ENCODE results near the gene SLC27A1. TPM values are rescaled to one million over a fixed set of nuclear protein-coding genes. Genes with fewer than 3 reads are reported as not detected.
"Not testable (repeated sequence)": the region's sequence is repeated elsewhere in the genome, so short reads cannot be mapped to it uniquely, and the experiment has no call there.

SLC27A1 gene
- total RNA-seq, 6 experiments from 2014 or later = 11.5 to 14.9 (median 13.6) TPM

DNA sequence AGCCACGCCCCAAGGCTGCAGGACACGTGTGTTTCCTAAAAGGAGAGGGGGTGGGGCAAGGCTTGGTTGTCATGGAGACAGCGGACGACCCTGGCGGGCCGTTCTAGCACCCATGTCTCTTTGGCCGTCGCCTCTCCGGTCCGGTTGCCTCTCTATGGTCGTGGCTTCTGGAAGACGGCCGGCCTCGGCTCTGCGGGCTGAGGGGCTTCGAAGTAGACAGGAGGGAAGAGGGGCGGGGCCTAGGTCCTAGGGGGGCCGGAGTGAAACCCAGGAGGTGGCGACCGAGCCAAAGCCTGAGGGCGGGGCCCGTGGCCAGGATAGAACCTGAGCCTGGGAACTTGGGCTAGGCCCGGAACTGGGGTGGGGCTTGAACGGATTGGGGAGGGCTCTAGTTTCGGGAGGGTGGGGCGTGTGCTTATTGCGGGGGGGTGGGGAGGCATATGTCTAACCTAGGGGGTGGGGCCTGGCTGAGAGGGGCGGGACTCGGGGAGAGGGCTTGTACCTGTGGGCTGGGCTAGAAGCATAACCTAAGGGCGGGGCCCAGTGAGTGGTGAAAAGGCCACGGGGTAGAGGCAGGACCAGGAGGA, 750 bp upstream of the SLC27A1 start:
- Mint-ChIP-seq H3K9me3 (no peaks in the 10 kb centered on the region), H3K4me1 (ENCODE audit: low read depth) (peaks cover 44% of the 10 kb centered on the region), H3K4me3 (peak overlapping the region; percentile 97), H3K27me3 (ENCODE audit: insufficient read depth) (no peaks in the 10 kb centered on the region; the same call in 1 of the 2 replicates), H3K36me3 (ENCODE audit: low read depth) (no peaks in the 10 kb centered on the region), H3K27ac (peak overlapping the region; percentile 93)
- TF ChIP-seq, protein P1, sequence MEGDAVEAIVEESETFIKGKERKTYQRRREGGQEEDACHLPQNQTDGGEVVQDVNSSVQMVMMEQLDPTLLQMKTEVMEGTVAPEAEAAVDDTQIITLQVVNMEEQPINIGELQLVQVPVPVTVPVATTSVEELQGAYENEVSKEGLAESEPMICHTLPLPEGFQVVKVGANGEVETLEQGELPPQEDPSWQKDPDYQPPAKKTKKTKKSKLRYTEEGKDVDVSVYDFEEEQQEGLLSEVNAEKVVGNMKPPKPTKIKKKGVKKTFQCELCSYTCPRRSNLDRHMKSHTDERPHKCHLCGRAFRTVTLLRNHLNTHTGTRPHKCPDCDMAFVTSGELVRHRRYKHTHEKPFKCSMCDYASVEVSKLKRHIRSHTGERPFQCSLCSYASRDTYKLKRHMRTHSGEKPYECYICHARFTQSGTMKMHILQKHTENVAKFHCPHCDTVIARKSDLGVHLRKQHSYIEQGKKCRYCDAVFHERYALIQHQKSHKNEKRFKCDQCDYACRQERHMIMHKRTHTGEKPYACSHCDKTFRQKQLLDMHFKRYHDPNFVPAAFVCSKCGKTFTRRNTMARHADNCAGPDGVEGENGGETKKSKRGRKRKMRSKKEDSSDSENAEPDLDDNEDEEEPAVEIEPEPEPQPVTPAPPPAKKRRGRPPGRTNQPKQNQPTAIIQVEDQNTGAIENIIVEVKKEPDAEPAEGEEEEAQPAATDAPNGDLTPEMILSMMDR (IDR thresholded peaks at IDR 0.05) = no peak
- peak; percentile 89 for DNase-seq

DNA sequence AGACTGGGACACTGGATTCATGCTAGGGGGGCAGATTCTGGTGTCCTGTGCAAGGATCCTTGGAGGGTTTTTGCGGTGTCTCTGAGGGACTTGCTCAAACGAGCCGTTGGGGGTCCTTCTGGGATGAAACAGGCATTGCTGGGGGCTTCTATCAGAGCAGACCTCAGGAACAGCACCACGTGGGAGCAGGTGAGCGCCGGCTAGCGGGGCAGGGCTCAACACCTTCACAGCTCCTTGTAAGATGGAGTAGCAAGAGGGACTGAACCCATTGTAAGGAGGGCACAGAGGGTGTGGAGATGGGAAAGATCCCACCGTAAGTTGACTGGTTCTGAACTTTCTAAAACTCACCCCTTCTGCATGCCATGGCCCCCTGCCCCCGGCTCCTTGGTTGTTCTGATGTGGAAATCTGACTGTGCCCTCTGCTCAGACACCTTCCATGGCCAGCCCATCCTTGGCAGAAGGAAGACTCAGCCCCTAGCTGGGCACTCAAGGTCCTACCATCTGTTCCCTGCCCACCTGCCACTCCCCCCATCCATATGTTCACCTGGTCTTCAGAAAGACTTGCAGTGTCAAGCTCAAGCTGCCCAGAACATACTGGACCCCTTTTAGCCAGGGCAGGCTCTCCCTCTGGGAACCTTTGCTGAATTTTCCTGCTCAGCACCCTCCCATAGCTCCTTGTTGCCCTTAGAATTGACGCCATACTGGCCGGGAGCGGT, 1.2 kb downstream of the SLC27A1 start:
- H3K36me3 Mint-ChIP-seq (ENCODE audit: low read depth) = no peaks in the 10 kb centered on the region
- peaks cover 48% of the 10 kb centered on the region for H3K4me1 Mint-ChIP-seq (ENCODE audit: low read depth)
- TF ChIP-seq, protein P1 (IDR thresholded peaks at IDR 0.05) = no peak
- no peaks in the 10 kb centered on the region for H3K9me3 Mint-ChIP-seq
- no peak overlapping the region; the same call in 1 of the 2 replicates for H3K27ac Mint-ChIP-seq
- no peaks in the 10 kb centered on the region for H3K27me3 Mint-ChIP-seq (ENCODE audit: insufficient read depth)
- DNase-seq = no peak
- H3K4me3 Mint-ChIP-seq = peak overlapping the region; percentile 97

DNA sequence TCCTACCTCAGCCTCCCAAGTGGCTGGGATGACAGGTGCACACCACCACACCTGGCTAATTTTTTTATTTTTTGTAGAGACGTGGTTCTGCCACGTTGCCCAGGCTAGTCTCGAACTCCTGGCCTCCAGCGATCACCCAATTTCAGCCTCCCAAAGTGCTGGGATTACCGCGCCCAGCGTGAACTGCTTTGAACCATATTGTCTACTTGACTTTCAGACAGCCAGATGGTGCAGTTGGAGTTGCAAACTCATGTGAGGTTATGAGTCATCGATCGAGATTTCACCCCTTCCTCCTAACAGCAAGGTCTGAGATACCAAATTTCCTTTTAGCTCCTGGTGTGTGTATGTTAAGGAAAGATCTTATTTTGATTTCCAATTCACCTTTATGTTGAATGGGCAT, 2.7 kb downstream of the SLC27A1 start:
- Mint-ChIP-seq H3K27ac (peak overlapping the region; percentile 45; the same call in 1 of the 2 replicates), H3K4me3 (peak overlapping the region; percentile 58; the same call in 1 of the 2 replicates), H3K9me3 (no peaks in the 10 kb centered on the region), H3K27me3 (ENCODE audit: insufficient read depth) (no peaks in the 10 kb centered on the region; the same call in 1 of the 2 replicates), H3K4me1 (ENCODE audit: low read depth) (peaks cover 54% of the 10 kb centered on the region), H3K36me3 (ENCODE audit: low read depth) (no peaks in the 10 kb centered on the region)
- peak; percentile 55 for DNase-seq
- TF ChIP-seq, protein P1 (IDR thresholded peaks at IDR 0.05) = no peak; the same call in 1 of the 2 replicates

DNA sequence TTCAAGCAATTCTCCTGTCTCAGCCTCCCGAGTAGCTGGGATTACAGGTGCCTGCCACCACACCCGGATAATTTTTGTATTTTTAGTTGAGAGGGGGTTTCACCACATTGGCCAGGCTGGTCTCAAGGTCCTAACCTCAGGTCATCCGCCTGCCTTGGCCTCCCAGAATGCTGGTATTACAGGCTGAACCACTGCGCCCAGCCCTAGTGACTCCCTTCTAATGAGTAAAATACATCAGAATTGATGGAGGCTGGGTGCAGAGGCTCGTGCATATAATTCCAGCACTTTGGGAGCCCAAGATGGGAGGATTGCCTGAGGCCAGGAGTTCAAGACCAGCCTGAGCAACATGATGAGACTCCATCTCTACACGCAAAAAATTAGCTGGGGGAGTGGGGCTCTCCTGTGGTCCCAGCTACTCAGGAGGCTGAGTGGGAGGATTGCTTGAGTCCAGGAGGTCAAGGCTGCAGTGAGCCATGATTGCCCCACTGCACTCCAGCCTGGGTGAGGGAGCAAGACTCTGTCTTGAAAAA, 4.8 kb downstream of the SLC27A1 start:
- Mint-ChIP-seq H3K4me3 (peak overlapping the region; percentile 38; the same call in 1 of the 2 replicates), H3K27ac (peak overlapping the region; percentile 77), H3K4me1 (ENCODE audit: low read depth) (peaks cover 61% of the 10 kb centered on the region)
- not testable (repeated sequence) for H3K36me3 Mint-ChIP-seq (ENCODE audit: low read depth); H3K9me3 Mint-ChIP-seq; DNase-seq; H3K27me3 Mint-ChIP-seq (ENCODE audit: insufficient read depth)

DNA sequence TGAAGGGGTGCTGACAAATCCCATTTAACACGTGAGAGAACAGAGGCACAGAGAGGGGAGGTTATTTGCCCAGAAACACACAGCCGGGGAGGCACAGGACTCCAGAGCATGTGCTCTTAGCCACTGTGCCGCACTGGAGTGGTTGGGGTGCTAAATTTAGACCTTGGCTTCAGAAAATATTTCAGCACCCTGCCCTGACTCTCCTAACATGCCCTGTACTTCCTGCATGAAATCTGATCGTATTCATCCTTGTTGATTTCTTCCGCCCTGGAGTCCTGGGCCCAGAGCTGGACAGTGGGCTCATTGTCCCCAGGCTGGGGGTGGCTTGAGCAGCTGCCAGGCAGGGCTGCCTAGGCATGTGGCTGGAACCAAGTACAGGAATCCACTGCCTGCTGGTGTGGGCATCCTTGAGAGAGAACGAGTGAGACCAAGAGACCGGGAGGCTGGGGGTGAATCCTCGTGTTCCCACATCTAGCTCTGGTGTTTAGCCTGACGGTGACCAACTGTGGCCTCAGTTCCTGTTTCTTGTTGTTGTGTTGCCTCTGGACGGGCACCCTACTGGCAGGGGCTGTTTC, 5.3 kb downstream of the SLC27A1 start:
- Mint-ChIP-seq H3K36me3 (ENCODE audit: low read depth) (no peaks in the 10 kb centered on the region), H3K4me1 (ENCODE audit: low read depth) (peaks cover 66% of the 10 kb centered on the region), H3K4me3 (peak overlapping the region; percentile 38; the same call in 1 of the 2 replicates), H3K9me3 (no peaks in the 10 kb centered on the region), H3K27me3 (ENCODE audit: insufficient read depth) (peaks cover 2% of the 10 kb centered on the region), H3K27ac (peak overlapping the region; percentile 77)
- TF ChIP-seq, protein P1 (IDR thresholded peaks at IDR 0.05) = no peak
- DNase-seq = peak; percentile 24

All from HFFc6 (cell line).